ENCODE measurements around the gene DEAF1.
A peak's percentile ranks its signal among the peaks of the same experiment; 100 is the strongest.
"Not testable (repeated sequence)": the region's sequence is repeated elsewhere in the genome, so short reads cannot be mapped to it uniquely, and the experiment has no call there.

The DEAF1 gene

GRCh38 chr11:699753-700152 is 4.7 kb upstream of the DEAF1 start:
- DNase-seq (ENCODE audit: low read depth): no peak

DNA sequence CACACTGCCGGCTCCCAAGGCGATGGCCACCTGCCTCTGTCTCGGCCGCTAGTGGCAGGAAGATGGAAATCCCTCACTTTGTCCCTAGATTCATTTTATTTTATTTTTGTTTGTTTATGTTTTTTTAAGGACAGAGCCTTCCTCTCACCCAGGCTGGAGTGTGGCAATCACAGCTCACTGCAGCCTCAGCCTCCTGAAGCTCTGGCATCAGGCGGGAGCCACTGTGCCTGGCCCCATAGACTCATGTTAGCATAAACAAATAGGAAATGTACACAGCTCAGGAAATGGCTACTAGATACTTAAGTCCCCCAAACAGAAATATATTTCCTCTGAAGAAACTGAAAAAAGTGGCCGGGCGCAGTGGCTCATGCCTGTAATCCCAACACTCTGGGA is 4.1 kb upstream of the DEAF1 start:
- DNase-seq (ENCODE audit: low read depth): no peak

GRCh38 chr11:698493-699115 is 3.6 kb upstream of the DEAF1 start:
- no peak for DNase-seq (ENCODE audit: low read depth)

DNA sequence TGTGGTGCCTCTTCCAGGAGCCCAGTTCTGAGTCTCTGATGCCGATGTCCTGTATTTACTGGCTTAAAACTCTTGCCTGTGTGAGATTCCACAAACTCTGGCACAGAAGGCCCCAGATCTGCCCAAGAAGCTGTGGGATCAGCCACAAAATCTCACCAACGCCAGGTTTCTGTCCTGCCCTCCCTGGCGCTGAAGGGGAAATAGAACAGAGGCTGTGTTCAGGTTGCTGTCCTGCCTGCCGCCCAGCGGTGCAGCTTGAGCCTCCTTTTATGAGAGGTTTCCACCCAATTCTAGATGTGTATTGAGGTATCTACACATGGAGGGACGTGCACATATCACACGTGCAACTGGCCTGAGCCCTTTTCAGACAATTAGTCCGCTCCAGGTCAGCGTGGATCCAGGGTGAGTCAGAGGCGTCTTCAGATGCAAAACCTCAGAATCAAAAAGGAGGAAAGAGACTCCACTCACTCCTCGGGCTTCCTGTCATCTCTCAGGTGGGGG is 2.8 kb upstream of the DEAF1 start:
- DNase-seq (ENCODE audit: low read depth): no peak

DNA sequence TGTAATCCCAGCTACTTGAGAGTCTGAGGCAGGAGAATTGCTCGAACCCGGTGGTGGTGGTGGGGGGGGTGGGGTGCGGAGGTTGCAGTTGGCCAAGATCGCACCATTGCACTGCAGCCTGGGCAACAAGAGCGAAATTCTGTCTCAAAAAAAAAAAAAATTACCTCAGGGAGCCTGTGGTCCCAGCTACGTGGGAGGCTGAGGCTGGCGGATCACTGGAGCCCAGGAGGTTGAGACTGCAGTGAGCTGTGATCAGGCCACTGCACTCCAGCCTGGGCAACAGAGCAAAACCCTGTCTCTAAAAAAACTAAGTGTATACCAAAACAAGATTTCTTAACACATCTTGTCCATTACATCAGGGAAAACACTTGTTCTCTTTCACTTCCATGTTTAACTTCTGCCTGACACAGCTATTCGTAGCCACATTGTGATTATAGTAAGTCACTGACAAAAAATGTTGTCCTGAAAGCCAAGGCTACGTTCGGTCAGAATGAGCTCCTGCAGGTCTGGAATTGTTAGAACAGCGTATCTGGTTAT is 2.0 kb upstream of the DEAF1 start:
- DNase-seq (ENCODE audit: low read depth): peak; percentile 81

DNA sequence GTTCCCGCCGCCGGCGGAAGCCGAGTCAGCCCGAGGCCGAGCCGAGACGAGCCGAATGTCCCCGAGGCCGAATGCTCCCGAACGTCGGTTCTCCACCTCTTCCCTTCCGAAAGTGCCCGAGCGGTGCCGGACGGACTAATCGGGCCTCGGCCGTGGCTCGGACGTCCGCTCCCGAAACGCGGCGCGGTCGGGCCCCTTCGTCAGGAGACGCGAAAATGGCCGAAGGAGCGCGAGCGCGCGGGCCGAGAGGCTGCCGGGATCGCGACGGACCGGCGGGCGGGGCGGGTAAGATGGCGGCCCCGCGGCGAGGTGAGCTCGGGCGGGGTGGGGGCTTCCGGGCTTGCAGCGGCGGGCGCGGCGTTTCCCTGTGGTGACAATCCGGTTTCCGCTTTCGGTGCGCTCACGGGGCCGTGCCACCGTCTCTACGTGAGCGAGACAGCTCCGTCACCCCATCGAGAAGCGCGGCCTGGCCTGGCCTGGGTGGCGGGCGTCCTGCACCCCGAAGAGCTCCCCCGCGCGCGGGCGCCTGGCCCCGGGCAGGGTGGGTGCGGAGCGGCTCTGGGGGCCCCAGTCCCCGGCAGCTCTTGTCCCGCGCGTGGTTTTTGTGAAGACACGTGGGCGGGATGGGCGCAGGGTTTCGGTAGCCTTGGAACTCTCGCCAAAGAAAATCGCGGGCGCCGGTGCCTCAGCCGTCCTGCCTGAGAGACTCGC is 671 bp upstream of the DEAF1 start, which contains the start of gene TMEM80:
Gene TMEM80, plus strand, starts transcription at position 279 of the 711 bp plus-strand sequence. Its CDS starts 12 bp downstream, at position 291.
- peak; percentile 70 for DNase-seq (ENCODE audit: low read depth)

GRCh38 chr11:695288-695537 is 191 bp upstream of the DEAF1 start:
- no peak for DNase-seq (ENCODE audit: low read depth)

GRCh38 chr11:693887-694562 is 997 bp downstream of the DEAF1 start:
- no peak for DNase-seq (ENCODE audit: low read depth)

DNA sequence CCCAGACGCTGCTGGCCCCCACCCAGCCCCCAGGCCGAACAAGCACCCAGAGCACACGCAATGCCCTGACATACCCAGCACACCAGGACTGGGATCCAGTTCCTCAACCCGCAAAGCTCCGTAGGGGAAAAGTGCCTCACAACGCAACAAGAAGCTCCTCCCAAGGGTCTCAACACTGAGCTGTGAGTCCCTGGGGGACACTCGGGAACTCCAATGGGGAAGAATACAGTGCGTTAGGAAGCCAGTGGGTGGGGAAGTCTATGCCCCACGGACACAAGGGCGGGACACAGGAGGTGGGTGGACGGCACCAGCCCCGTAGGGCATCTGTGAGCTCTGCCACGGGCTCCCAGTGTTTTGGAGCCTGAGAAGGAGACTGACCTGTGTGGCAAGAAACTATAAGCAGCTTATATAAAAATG is 1.6 kb downstream of the DEAF1 start:
- DNase-seq (ENCODE audit: low read depth): no peak

GRCh38 chr11:692824-693414 is 2.1 kb downstream of the DEAF1 start:
- no peak for DNase-seq (ENCODE audit: low read depth)

DNA sequence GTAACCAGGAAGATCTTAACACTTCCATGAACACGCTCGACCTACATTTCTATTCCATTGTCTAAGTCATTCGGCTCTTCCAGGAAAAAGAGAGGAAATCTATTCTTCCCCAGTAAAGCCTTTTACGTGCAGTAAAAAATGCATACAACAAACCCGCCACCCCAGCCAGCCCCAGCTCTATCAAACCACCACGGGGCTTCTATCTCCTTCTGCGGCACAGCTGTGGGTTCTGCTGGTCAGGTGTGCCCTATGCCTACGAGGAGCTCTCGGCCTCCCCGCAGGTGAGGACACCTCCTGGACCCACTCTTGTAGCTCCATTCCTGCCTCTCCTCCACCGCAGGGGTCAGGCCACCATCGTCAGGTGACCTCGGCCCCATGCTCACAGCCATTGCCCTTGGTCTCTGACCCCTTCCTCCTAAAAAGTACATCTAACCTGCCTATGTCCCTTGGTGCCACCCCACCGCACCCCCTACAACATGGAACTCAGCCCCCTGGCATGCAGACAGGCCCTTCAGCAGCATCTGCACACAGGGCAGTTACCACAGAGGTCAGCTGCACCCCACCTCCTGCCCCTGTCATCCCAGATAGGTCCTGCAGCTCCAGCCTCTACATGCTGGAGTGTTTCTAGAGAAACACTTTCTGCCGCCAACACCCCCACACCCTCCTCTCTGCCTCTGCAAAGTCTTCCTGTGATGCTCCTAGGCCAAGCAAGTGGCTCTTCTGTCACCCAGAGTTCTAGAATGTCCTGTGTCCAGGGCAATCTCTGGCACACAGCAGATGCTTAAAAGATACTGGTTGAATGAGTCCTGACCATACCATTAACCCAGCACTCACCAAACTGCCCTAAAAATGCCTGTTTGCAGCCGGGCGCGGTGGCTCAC is 3.1 kb downstream of the DEAF1 start:
- DNase-seq (ENCODE audit: low read depth): no peak

DNA sequence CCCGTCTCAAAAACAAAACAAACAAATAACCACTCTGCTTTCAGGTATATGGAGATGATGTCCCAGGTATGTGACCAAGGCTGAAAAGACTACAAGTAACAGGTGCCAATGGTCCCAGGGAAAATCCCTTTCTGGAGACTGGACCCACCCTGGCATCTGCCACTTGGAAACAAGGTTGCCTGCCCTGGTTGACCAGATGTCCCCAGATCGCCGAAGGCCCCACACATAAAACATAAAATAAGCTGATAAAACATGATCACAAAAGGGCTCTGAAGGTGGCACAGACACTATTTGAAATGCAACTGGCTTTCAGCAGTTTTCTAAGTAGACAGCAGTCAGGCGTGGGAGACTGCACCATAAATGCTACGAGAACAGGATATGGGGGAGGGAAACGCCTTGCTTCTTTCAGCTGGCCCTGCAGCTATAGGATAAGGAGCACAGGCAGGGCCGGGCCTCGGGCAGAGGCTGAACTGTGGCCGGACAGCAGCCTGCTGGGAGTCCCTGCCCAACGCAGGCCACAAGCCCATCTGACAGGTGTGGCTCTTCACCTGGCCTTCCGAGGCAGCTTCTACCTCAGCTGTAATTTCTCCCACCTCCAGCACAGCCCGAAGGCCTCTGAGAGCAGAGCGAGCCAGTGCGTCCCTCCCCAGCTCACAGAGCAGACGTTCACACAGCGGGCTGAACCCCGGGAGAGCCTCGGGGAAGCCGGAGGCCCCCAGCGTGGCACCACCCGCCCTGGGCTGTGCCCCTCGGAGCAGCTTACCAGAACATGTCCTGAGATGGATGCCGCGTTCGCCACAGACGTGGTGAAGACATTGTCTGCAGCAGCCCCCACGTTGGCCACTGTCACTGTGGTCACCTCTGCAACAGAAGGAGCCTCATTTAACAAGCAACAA is 4.0 kb downstream of the DEAF1 start:
- no peak for DNase-seq (ENCODE audit: low read depth)

DNA sequence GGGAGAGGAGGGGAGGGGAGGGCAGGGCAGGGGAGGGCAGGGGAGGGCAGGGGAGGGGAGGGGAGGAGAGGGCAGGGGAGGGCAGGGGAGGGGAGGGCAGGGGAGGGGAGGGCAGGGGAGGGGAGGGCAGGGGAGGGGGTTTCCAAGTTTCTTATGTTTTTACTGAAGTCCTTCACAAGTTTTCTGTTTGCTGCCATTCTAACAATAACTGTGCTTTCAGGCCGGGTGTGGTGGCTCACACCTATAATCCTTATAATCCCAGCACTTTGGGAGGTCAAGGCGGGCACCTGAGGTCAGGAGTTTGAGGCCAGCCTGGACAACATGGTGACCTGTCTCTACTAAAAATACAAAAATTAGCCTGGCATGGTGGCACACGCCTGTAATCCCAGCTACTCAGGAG is 4.8 kb downstream of the DEAF1 start:
- not testable (repeated sequence) for DNase-seq (ENCODE audit: low read depth)

- no peak for DNase-seq (ENCODE audit: low read depth)
Measured at GRCh38 chr11:689625-690024, 5.4 kb downstream of the DEAF1 start.

DNA sequence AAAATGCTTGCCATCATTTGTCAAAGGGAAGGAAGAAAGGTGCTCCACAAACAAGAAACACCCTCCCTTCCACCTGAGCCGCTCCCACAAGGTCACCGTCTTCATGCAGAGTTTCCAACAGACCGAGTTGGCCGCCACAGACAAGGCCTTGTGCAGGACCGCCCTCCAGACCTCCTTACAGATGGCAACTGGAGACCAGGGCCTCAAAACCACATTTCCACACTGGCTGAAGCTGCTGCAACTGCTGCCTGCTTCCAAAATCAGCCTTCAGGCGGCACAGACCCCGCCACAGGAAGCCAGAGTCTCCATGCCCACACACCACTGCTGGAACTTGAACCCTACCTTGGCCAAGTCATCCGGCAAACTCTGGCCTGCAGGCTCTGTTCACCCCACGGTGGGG is 6.3 kb downstream of the DEAF1 start:
- no peak for DNase-seq (ENCODE audit: low read depth)

GRCh38 chr11:687751-688150 is 7.3 kb downstream of the DEAF1 start:
- DNase-seq (ENCODE audit: low read depth): no peak

- no peak for DNase-seq (ENCODE audit: low read depth)
Measured at GRCh38 chr11:686451-687243, 8.4 kb downstream of the DEAF1 start.

- DNase-seq (ENCODE audit: low read depth): no peak
Measured at GRCh38 chr11:680970-681369, 14.1 kb downstream of the DEAF1 start.

DNA sequence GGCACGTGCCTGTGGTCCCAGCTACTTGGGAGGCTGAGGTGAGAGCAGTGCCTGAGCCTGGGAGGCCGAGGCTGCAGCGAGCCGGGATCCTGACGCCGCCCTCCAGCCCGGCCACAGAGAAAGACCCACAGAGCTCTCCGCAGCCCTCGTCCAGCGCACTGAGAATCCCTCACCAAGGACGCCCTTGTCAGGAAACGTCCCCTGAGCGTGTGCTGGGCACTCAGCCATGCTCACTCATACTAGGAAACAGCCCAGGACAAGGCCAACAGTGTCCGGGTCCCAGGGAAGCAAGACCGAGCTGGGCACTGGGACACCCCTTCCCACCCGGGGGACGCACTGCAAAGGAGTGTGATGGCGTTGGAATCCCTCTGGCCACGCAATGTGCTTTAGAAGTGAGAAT is 14.5 kb downstream of the DEAF1 start:
- DNase-seq (ENCODE audit: low read depth): no peak

Measured in non-pigmented ciliary epithelial cell (primary cell).